H1 (cell line): ENCODE data around the gene PCDH7.

Source experiments
- BACH1 ChIP-seq: IDR thresholded peaks from 2 replicates; pipeline ENCODE4 v1.6.1; 2012; ENCODE audit warnings: low read length, improper control_type of control experiment
- CTCF ChIP-seq, 3 experiments: IDR thresholded peaks; 1 replicate in 2 of 3; 2 replicates in 1 of 3; pipeline versions ENCODE4 v1.5.1 to v1.6.1; 2011; ENCODE audit warnings: low read length in 3 of 3, mild to moderate bottlenecking in 3 of 3, inconsistent platforms in 2 of 3, low read depth in 1 of 3, moderate library complexity in 1 of 3; ENCODE audit not compliant: insufficient read depth in 1 of 3; ENCODE audit errors: control extremely low read depth in 1 of 3
- EP300 ChIP-seq, 2 experiments: IDR thresholded peaks; 1 replicate in 1 of 2; 2 replicates in 1 of 2; pipeline ENCODE4 v1.6.1; 2011 to 2012; ENCODE audit warnings: low read depth in 2 of 2, low read length in 2 of 2, mild to moderate bottlenecking in 2 of 2, borderline replicate concordance in 1 of 2, inconsistent platforms in 1 of 2, moderate library complexity in 1 of 2
- EZH2 ChIP-seq: fragments of 200-600 bp; sonication (generic); IDR thresholded peaks from 2 replicates; pipeline ENCODE4 v1.7.1; 2012; ENCODE audit warnings: low read depth, mild to moderate bottlenecking, moderate library complexity, low read length, inconsistent platforms; ENCODE audit not compliant: severe bottlenecking
- GTF2F1 ChIP-seq: IDR thresholded peaks from 2 replicates; pipeline ENCODE4 v1.6.1; 2012; ENCODE audit warnings: low read depth, low read length, improper control_type of control experiment, borderline replicate concordance
- JUND ChIP-seq: IDR thresholded peaks from 2 replicates; pipeline ENCODE4 v1.6.1; 2011; ENCODE audit warnings: mild to moderate bottlenecking, improper control_type of control experiment, low read length
- MAFK ChIP-seq: IDR thresholded peaks from 2 replicates; pipeline ENCODE4 v1.6.1; 2012; ENCODE audit warnings: low read depth, mild to moderate bottlenecking, improper control_type of control experiment, low read length
- POLR2AphosphoS5 ChIP-seq: IDR thresholded peaks from 2 replicates; pipeline ENCODE4 v1.6.1; 2011; ENCODE audit warnings: low read depth, low read length
- TF ChIP-seq, protein P1 (sequence below): IDR thresholded peaks from 2 replicates; pipeline ENCODE4 v1.6.1; 2011; ENCODE audit warnings: low read length, improper control_type of control experiment

- no peak for TF ChIP-seq POLR2AphosphoS5
- TF ChIP-seq JUND = no peak
- TF ChIP-seq BACH1 = no peak
- TF ChIP-seq CTCF (IDR thresholded peaks at IDR 0.05; ENCODE audit: control extremely low read depth in 1 of 3, insufficient read depth in 1 of 3, low read depth in 1 of 3, low read length in 3 of 3) = peak in 1 of 3 experiments; percentile 5; a peak in 1 of 4 replicates
- no peak for TF ChIP-seq GTF2F1
- peak; percentile 75 for TF ChIP-seq EZH2
- TF ChIP-seq MAFK = no peak
- TF ChIP-seq, protein P1, sequence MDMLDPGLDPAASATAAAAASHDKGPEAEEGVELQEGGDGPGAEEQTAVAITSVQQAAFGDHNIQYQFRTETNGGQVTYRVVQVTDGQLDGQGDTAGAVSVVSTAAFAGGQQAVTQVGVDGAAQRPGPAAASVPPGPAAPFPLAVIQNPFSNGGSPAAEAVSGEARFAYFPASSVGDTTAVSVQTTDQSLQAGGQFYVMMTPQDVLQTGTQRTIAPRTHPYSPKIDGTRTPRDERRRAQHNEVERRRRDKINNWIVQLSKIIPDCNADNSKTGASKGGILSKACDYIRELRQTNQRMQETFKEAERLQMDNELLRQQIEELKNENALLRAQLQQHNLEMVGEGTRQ = no peak
- TF ChIP-seq EP300 (IDR thresholded peaks at IDR 0.05; ENCODE audit: borderline replicate concordance in 1 of 2, low read depth in 2 of 2, low read length in 2 of 2) = no peak
Observed at GRCh38 chr4:30717208-30718020, 2.8 kb upstream of the PCDH7 start.
